GM15510 (cell line): Measurements from ENCODE around the gene RABL6.
"Not testable (repeated sequence)": the region's sequence is repeated elsewhere in the genome, so short reads cannot be mapped to it uniquely, and the experiment has no call there.

ENCODE experiments used
- POLR2A ChIP-seq: IDR thresholded peaks from 3 replicates; pipeline ENCODE4 v1.6.1; 2011; ENCODE audit warnings: borderline replicate concordance; ENCODE audit not compliant: insufficient read length; ENCODE audit errors: extremely low read depth

Gene RABL6

DNA sequence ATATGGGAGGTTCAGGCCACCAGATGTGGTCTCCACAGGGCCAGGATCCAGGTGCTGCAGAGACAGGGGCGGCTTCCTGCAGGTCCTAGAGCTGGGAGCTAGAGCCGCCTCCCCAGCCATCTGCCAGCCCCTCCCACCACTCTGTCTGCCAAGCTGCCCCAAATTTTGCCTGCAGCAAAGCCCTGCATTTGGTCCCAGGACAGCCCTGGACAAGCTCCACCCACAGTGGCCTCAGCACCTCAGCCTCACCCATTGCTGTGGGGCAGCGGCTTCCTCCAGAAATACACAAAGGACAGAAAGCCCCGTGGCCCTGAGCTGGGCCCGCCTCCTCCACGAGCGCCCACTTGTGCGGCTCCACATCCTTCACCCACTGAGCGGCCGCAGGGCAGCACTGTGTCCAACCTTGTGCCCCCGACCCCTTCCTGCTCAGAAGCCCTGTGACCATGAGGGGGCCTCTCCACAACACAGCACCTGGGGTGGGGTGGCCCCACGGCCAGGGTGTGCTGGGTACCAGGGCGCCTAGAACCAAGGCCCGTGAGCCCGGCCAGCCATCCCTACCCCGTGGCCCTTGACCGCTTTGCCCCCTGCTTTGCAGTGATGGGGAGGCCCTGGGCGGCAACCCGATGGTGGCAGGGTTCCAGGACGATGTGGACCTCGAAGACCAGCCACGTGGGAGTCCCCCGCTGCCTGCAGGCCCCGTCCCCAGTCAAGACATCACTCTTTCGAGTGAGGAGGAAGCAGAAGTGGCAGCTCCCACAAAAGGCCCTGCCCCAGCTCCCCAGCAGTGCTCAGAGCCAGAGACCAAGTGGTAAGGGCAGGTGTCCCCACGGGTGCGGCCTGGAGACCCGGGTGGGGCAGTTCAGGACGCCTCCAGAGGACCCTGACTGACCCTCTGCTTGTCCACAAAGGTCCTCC, 30.8 kb downstream of the RABL6 start:
- TF ChIP-seq POLR2A: no peak

DNA sequence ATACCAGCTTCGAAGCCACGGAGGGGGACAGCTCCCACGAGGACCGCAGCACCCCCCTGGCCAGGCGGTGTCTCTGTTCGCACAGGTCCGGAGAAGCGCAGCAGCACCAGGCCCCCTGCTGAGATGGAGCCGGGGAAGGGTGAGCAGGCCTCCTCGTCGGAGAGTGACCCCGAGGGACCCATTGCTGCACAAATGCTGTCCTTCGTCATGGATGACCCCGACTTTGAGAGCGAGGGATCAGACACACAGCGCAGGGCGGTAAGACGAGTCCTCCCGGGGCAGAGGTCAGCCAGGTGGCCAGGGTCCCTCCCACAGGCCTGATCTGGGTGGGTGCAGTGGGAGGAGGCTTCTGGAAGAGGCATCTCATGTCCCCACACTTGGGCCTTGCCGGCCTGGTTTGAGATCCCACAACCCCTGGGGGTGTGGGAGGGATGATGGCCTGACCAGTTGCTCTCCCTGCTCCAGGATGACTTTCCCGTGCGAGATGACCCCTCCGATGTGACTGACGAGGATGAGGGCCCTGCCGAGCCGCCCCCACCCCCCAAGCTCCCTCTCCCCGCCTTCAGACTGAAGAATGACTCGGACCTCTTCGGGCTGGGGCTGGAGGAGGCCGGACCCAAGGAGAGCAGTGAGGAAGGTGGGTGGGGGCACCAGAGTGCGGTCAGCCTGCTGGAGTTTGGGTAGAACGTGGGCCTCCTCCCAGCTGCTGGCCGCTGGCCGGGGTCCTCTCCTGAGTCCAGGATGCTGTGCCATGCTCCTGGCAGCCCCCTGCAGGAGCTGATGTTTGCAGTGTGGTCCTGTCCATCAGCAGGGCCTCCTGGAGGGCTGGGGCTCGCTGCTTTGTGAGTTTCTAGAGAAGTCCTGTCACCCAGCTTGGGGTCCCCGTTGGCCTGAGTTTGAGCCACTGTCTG, 31.7 kb downstream of the RABL6 start:
- TF ChIP-seq POLR2A: no peak

DNA sequence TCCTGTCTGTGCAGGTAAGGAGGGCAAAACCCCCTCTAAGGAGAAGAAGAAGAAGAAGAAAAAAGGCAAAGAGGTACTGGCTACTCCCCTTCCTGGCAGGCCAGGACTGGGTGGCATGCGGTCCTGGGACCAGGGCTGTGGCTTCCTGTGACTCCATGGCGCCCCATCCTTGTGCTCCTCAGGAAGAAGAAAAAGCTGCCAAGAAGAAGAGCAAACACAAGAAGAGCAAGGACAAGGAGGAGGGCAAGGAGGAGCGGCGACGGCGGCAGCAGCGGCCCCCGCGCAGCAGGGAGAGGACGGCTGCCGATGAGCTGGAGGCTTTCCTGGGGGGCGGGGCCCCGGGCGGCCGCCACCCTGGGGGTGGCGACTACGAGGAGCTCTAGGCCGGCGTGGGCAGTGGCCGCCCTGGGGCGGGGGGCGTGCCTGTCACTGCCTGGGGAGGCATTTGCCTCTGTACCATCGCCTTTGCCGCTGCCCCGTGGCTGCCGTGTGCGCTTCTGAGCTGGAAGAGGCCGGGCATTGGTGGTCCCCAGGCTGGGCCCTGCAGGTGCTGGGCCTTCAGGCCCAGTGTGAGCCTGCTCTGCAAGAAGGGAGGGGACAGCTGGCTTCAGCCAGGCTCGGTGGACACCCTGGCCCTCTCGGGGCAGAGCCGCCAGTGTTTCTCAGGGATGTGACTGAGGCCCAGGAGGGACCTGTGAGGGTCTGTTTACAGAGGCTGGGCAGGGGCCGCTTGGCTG, 32.6 kb downstream of the RABL6 start:
- TF ChIP-seq POLR2A: no peak

DNA sequence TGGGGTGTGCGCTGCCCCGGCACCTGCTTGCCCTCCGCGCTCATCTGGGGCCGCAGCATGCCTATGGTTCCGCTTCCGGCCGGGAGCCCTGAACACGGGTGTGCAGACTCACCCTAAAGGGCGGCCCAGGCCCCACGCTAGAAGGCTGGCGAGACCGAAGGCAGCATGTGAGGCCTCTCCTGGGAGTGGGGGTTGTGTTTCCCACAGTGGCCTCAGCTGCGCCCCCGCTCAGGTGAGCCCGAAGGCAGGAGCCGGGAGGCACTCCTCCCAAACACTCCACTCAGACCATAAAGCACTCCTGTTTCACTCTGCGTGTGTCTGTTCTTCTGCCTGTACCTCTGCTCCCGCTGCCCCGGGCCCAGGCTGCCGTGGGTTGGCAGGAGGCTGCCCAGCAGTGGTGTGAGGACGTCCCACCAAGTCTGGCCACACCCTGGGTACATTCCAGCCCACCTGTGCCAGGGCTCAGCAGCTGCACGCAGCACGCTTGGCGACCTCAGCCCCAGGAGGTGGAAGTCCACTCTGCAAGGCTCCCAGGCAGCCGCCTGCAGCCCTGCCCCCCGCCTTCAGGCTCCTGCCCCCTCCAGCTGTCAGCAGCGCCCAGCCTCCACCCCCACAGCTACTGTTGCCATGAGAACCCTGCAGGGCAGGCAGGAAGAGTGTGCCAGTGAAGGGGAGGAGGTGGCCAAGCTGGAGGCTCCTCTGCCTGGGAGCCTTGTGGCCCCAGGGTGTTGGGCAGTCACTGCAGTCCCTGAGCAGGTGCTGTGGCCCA, 33.3 kb downstream of the RABL6 start:
- TF ChIP-seq POLR2A: no peak

DNA sequence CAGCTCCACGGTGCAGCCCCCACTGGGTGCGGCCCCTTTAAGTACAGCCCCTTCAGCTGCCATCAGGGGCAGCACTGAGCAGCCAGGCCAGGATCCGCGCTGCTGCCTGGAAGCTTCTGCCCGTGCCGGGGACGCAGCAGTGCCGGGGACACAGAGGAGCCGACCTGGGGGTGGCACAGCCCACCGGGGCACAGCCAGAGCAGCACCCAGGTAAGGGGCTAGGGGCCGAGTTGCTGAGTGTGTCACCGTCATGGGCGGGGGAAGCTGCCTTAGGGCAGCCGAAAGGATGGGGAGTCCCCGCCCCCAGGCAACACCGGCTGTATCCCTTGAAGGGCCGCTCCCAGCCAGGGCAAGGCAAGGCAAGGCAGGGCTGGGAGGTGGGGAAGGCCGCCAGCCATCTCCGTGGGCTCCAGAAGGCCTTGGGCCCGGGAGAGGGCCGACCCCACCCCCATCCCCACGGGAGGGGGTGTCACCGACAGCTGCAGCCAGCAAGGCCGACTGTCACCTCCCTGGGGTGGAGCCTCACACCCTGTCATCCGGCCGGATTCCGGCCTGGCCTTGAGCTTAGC, 34.7 kb downstream of the RABL6 start, which contains the start of gene AJM1:
Gene AJM1, plus strand, starts transcription at position 99 of the 569 bp plus-strand sequence. CDS start 1,937 bp downstream, outside the sequence.
- not testable (repeated sequence) for TF ChIP-seq POLR2A

DNA sequence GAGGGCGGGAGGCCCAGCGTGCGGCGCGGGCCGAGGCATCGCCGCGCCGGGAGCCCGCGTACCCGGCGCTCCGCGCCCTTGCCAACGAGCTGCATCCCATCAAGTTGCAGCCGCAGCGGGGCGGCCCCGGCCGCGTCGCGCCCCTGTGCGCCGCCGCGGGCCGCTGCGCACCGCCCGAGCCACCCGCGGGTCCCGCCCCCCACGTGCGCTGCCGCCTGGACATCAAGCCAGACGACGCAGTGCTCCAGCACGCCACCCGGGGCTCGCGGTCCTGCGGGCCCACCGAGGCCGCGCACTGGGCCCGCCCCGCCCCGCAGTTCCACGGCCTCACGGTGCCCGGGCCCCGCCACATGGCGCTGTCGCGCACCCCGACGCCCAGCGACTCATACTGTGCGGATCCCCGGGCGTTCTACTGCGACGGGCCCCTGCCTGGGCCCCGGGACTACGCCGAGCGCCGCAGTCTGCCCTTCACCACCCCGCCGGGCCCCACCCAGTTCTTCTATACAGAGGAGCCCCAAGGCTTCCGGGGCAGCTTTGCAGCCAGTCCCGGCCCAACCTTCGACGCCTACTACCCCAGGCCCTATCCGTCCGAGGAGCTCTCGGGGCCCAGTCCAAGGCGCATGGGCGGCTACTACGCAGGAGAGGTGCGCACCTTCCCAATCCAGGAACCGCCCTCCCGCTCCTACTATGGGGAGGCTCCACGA, 37.2 kb downstream of the RABL6 start:
- TF ChIP-seq POLR2A: no peak

DNA sequence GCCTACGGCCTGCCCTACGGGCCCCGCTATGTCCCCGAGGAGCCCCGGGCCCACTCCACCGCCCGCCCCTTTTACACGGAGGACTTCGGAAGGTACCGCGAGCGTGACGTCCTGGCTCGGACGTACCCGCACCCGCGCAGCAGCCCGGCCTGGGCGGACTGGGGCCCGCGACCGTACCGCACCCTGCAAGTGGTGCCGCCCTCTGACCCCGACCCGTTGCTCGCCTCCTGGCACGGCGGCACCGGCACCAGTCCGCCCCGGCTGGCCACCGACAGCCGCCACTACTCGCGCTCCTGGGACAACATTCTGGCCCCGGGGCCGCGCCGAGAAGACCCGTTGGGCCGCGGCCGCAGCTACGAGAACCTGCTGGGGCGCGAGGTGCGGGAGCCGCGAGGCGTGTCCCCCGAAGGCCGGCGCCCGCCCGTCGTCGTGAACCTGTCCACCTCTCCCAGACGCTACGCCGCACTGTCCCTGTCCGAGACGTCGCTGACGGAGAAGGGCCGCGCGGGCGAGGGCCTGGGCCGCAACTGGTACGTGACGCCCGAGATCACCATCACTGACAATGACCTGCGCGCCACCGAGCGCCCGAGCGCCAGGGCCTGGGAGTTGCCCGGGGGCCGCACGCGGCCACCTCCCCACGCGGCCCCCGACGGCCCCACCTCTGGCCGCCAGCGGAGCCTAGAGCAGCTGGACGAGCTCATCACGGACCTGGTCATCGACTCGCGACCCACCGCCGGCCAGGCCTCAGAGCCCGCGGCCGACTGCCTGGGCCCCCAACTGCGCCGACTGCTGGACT, 37.9 kb downstream of the RABL6 start:
- TF ChIP-seq POLR2A: no peak

DNA sequence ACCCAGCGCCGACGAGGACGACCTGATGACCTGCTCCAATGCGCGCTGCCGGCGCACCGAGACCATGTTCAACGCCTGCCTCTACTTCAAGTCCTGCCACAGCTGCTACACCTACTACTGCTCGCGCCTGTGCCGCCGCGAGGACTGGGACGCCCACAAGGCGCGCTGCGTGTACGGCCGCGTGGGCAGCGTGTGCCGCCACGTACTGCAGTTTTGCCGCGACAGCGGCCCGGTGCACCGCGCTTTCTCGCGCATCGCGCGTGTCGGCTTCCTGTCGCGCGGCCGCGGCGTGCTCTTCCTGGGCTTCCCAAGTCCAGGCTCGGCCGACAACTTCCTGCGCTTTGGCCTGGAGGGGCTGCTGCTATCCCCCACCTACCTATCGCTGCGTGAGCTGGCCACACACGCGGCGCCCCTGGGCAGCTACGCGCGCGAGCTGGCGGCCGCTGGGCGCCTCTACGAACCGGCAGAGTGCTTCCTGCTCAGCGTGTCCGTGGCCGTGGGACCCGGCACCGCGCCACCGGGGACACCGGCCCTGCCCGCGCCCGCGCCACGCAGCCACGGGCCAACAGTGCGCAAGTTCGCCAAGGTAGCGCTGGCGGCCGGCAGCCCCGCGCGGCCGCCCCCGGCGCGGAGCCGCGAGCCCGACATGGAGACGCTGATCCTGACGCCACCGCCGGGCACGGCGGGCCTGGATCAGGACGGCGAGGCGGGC, 38.8 kb downstream of the RABL6 start:
- no peak for TF ChIP-seq POLR2A

DNA sequence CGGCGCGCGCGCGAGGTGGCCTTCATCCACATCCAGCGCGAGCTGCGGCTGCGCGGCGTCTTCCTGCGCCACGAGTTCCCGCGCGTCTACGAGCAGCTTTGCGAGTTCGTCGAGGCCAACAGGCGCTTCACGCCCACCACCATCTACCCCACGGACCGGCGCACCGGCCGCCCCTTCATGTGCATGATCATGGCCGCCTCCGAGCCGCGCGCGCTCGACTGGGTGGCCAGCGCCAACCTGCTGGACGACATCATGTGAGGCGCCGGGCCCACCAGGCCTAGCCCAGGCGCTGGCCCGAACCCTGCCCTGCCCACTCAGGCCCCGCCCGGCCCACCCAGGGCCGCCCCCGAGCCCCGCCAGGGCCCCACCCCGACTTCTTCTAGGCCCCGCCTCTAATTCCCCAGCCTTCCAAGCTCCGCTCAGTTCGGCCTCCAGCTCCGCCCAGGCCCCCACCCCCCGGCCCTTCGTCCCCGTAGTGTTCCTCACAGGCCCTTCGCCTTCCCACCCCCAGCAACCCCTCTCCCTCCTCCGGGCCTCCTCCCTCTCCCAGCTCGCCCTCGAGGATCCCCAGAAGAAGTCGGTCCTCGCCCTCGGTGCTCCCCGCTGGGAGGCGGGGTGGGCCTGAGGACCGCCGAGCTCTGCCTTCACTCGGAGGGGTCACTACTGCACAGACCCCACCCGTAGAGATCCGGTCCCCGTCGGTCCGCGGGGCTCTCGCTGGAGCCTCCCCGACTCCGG, 39.5 kb downstream of the RABL6 start:
- TF ChIP-seq POLR2A: no peak

DNA sequence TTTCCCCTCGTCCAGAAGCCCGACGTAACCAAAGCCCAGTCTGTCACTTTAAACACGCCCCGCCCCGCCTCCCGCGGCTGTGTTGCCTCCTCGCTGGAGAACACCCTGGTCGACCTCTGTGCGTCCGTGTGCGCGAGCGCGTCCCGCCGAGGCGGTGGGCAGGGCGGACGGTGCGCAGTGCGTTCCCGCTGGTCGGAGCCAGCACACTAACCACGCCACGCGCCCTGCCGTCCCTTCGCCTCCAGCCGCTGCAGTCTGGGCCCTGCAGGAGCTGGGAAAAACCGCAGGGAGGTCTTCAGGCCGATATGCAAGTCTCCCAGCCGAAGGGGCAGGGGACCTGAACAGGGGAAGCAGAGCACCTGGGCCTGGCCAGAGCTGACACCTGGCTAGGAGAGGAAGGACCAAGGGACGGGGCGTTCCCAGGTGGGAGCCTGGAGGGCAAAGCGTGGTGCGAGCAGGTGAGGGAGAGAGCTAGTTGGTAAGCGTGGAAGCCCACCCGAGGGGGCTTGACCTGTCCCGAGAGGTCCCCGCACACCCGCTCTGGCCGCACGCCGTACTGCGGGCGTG, 40.2 kb downstream of the RABL6 start:
- TF ChIP-seq POLR2A: peak; percentile 79
